Amniotic stem cell (primary cell): ENCODE measurements around the gene TICRR.
"Not testable (repeated sequence)": the region's sequence is repeated elsewhere in the genome, so short reads cannot be mapped to it uniquely, and the experiment has no call there.

Experiments used
- DNase-seq: peaks from one replicate; lab custom pipeline; 2025; lab: John Stamatoyannopoulos, UW

The TICRR gene

GRCh38 chr15:89566181-89566580 lies 9.1 kb upstream of the TICRR start:
- no peak for DNase-seq

- DNase-seq: no peak
Measured at GRCh38 chr15:89566621-89567294, 8.5 kb upstream of the TICRR start.

GRCh38 chr15:89569090-89569745 lies 6.1 kb upstream of the TICRR start:
- DNase-seq: no peak

- DNase-seq: no peak
Measured at GRCh38 chr15:89575656-89576416, 567 bp downstream of the TICRR start.

- no peak for DNase-seq
Measured at GRCh38 chr15:89576417-89576773, 1.1 kb downstream of the TICRR start.

- no peak for DNase-seq
Measured at GRCh38 chr15:89577776-89578115, 2.5 kb downstream of the TICRR start.

- DNase-seq: no peak
Measured at GRCh38 chr15:89578146-89578545, 2.9 kb downstream of the TICRR start.

- DNase-seq: not testable (repeated sequence)
Measured at GRCh38 chr15:89580747-89581146, 5.5 kb downstream of the TICRR start.

GRCh38 chr15:89586651-89587050 lies 11.4 kb downstream of the TICRR start:
- no peak for DNase-seq

- no peak for DNase-seq
Measured at GRCh38 chr15:89587955-89588354, 12.7 kb downstream of the TICRR start.

- DNase-seq: no peak
Measured at GRCh38 chr15:89591834-89592233, 16.6 kb downstream of the TICRR start.

- no peak for DNase-seq
Measured at GRCh38 chr15:89593018-89593417, 17.7 kb downstream of the TICRR start.

- DNase-seq: no peak
Measured at GRCh38 chr15:89599021-89599420, 23.8 kb downstream of the TICRR start.

- DNase-seq: no peak
Measured at GRCh38 chr15:89611317-89611716, 36.0 kb downstream of the TICRR start.

- no peak for DNase-seq
Measured at GRCh38 chr15:89613031-89613430, 37.8 kb downstream of the TICRR start.

- no peak for DNase-seq
Measured at GRCh38 chr15:89614164-89614563, 38.9 kb downstream of the TICRR start.

GRCh38 chr15:89615135-89615534 lies 39.9 kb downstream of the TICRR start:
- no peak for DNase-seq

GRCh38 chr15:89616228-89616627 lies 41.0 kb downstream of the TICRR start:
- no peak for DNase-seq

- DNase-seq: no peak
Measured at GRCh38 chr15:89621547-89621946, 46.3 kb downstream of the TICRR start.

- no peak for DNase-seq
Measured at GRCh38 chr15:89623165-89623564, 47.9 kb downstream of the TICRR start.

- DNase-seq: no peak
Measured at GRCh38 chr15:89625716-89626115, 50.4 kb downstream of the TICRR start.

GRCh38 chr15:89627256-89627970 lies 52.1 kb downstream of the TICRR start:
- no peak for DNase-seq

GRCh38 chr15:89628301-89628700 lies 53.0 kb downstream of the TICRR start:
- DNase-seq: no peak
